Stimulated activated CD4-positive, alpha-beta T cell treated with anti-CD3 and anti-CD28 coated beads, Interleukin-15, amount 100 ng/mL, for 1 hour (primary cell): ENCODE measurements around the gene ARTN.

Experiments used
- DNase-seq, 2 donors: peaks; one replicate each; pipeline ENCODE4 v3.0.0-alpha.2; 2020; ENCODE audit warnings: low read depth in 1 of 2, low spot score in 1 of 2

ARTN gene

GRCh38 chr1:43984855-43985254, 51.3 kb downstream of the ARTN start:
- DNase-seq: no peak

DNA sequence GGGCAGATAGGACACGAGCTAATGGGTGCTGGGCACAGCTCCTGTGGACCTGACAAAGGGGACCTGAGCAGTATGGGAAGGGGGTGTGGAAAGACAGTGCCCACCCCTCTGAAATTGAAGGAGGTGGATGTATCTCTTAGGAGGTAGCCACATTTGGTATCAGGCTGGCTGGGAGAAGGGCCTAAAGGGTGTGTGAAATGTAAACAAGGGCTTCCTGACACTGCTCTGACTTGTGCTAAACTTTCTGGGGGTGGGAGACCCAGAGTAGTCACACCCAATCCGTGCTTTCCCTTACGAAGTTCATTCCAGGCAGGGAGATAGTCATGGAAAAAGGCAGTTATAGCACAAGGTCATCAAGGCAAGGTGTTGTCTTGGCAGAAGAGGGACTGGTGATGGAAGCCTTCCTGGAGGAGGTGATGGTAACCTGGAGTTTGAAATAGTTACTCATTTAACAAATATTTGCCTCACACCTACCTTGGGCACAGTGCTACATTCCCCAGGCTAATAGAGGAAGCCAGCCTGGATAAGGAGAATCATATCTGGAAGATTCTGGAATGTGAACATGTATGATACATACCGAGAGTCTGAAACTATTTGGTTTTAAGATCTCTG, 52.5 kb downstream of the ARTN start:
- no peak for DNase-seq

GRCh38 chr1:43986712-43987111, 53.1 kb downstream of the ARTN start:
- no peak for DNase-seq
